K562 (cell line): Measurements from ENCODE around the gene DOCK8. TPM values are rescaled to one million over a fixed set of nuclear protein-coding genes. Genes with fewer than 3 reads are reported as not detected.

Experiments
- CC2D1A ChIP-seq: fragments of 450-650 bp; IDR thresholded peaks from 2 replicates; pipeline ENCODE4 v1.6.1; 2017; ENCODE audit warnings: mild to moderate bottlenecking
- CREM ChIP-seq: IDR thresholded peaks from 2 replicates; pipeline ENCODE4 v1.6.1; 2014; ENCODE audit warnings: antibody characterized with exemption, low read depth
- E2F3 ChIP-seq: fragments of 250-450 bp; sonication (Bioruptor Pico); IDR thresholded peaks from 2 replicates; pipeline ENCODE4 v1.4.0; 2020; ENCODE audit warnings: mild to moderate bottlenecking
- ERF ChIP-seq: fragments of 450-650 bp; formaldehyde crosslinking; IDR thresholded peaks from 2 replicates; pipeline ENCODE4 v1.4.0; 2020; ENCODE audit warnings: mild to moderate bottlenecking, mixed read lengths
- GABPA ChIP-seq: fragments of 200-800 bp; sonication (Bioruptor generic); conservative IDR thresholded peaks from 2 replicates; pipeline ENCODE4 v1.6.1; 2016; ENCODE audit warnings: low read depth, missing genetic modification characterization, missing compliant biosample characterization
- MEF2A ChIP-seq: IDR thresholded peaks from 2 replicates; pipeline ENCODE4 v1.6.1; 2011; ENCODE audit warnings: low read depth, mild to moderate bottlenecking, low read length, moderate library complexity; ENCODE audit not compliant: control insufficient read depth
- MTA1 ChIP-seq: fragments of 450-650 bp; IDR thresholded peaks from 2 replicates; pipeline ENCODE4 v1.6.1; 2017; ENCODE audit warnings: borderline replicate concordance
- NCOA6 ChIP-seq: fragments of 450-650 bp; IDR thresholded peaks from 2 replicates; pipeline ENCODE4 v1.6.1; 2017; ENCODE audit warnings: mild to moderate bottlenecking
- RBM14 ChIP-seq: fragments of 200-400 bp; formaldehyde crosslinking; IDR thresholded peaks from 2 replicates; pipeline ENCODE4 v1.6.1; 2018; ENCODE audit warnings: low read depth, mild to moderate bottlenecking, low read length, moderate library complexity, borderline replicate concordance; ENCODE audit not compliant: insufficient read depth
- RUNX1 ChIP-seq: sonication (generic); IDR thresholded peaks from 2 replicates; pipeline ENCODE4 v1.6.1; 2016; ENCODE audit warnings: antibody characterized with exemption, low read depth
- SREBF1 ChIP-seq: fragments of 150-350 bp; IDR thresholded peaks from 2 replicates; pipeline ENCODE4 v1.6.1; 2014; ENCODE audit warnings: antibody characterized with exemption, low read depth, low read length, borderline replicate concordance
- SRF ChIP-seq, 2 experiments: fragments of 250-450, 450-650 bp in 1 of 2; sonication (Bioruptor Pico) in 1 of 2; sonication (generic) in 1 of 2; formaldehyde crosslinking; IDR thresholded peaks; 2 replicates each; pipeline versions ENCODE4 v1.5.0 to v1.5.1; 2020 to 2022; ENCODE audit warnings: mild to moderate bottlenecking in 1 of 2, missing genetic modification reagents in 1 of 2
- TAF1 ChIP-seq: IDR thresholded peaks from 2 replicates; pipeline ENCODE4 v1.6.1; 2011; ENCODE audit warnings: mild to moderate bottlenecking, low read length, moderate library complexity; ENCODE audit not compliant: insufficient read depth, control insufficient read depth, severe bottlenecking; ENCODE audit errors: extremely low read depth
- TOE1 ChIP-seq, 2 experiments: fragments of 450-650 bp in 1 of 2; sonication (generic) in 1 of 2; formaldehyde crosslinking in 1 of 2; IDR thresholded peaks; 2 replicates each; pipeline versions ENCODE4 v1.7.1 to v1.8.0; 2016 to 2022; ENCODE audit warnings: borderline replicate concordance in 2 of 2, mild to moderate bottlenecking in 2 of 2, antibody characterized with exemption in 1 of 2, inconsistent platforms in 1 of 2, low read depth in 1 of 2, missing genetic modification reagents in 1 of 2, moderate library complexity in 1 of 2
- TRIM24 ChIP-seq, 2 experiments: fragments of 450-650 bp; IDR thresholded peaks; 2 replicates each; pipeline ENCODE4 v1.6.1; 2016
- WHSC1 ChIP-seq: IDR thresholded peaks from one replicate; pipeline ENCODE4 v1.6.1; 2012; ENCODE audit warnings: low read length, control low read depth, inconsistent platforms
- ZBTB17 ChIP-seq: fragments of 450-650 bp; formaldehyde crosslinking; IDR thresholded peaks from 2 replicates; pipeline ENCODE4 v1.4.0; 2020; ENCODE audit warnings: mild to moderate bottlenecking
- ZFP1 ChIP-seq: fragments of 450-650 bp; formaldehyde crosslinking; IDR thresholded peaks from 2 replicates; pipeline ENCODE4 v1.4.0; 2020; ENCODE audit warnings: mild to moderate bottlenecking, mixed read lengths
- ZNF263 ChIP-seq: sonication (generic); formaldehyde crosslinking; IDR thresholded peaks from 2 replicates; pipeline ENCODE4 v1.8.0; 2022; ENCODE audit warnings: mild to moderate bottlenecking, missing genetic modification reagents, borderline replicate concordance
- polyA plus RNA-seq, 8 experiments: library from polyadenylated mRNA; depleted of rRNA in 4 of 8; stranded (reverse) in 5 of 8; unstranded in 3 of 8; fragments of >200 nt; fragmentation: Nextera tagmentation in 2 of 8; fragmentation: Illumina TruSeq in 1 of 8; extraction: Ambion mirVana in 2 of 8; extraction: Trizol in 1 of 8; gene quantifications; 2 replicates each; pipeline versions ENCODE4 v1.2.1 to v1.2.3, GENCODE V29; 2011 to 2014; ENCODE audit warnings: inconsistent platforms in 1 of 8, missing spikeins in 1 of 8
- total RNA-seq, 7 experiments: library from RNA; depleted of rRNA in 6 of 7; stranded (reverse); fragments of >200 nt in 6 of 7; fragmentation: Illumina TruSeq in 2 of 7; extraction: Trizol in 2 of 7; gene quantifications; 2 replicates each; pipeline versions ENCODE4 v1.2.1 to v1.2.3, GENCODE V29; 2011 to 2021; ENCODE audit warnings: low replicate concordance in 1 of 7
- TF ChIP-seq, protein P1 (sequence below), 2 experiments: IDR thresholded peaks; 2 replicates each; pipeline ENCODE4 v1.6.1; 2012; ENCODE audit warnings: improper control_type of control experiment in 2 of 2, low read depth in 2 of 2, low read length in 2 of 2, borderline replicate concordance in 1 of 2
- TF ChIP-seq, protein P2 (sequence below): sonication (generic); formaldehyde crosslinking; IDR thresholded peaks from 2 replicates; pipeline ENCODE4 v1.8.1; 2023; ENCODE audit warnings: missing genetic modification reagents, mild to moderate bottlenecking, borderline replicate concordance

DOCK8 gene
- total and polyA plus RNA-seq, 9 of the 15 experiments (the other 6 are each of a cell fraction or from before 2014, with no cell fraction given): 14.4 to 53.8 (median 25.1) TPM

DNA sequence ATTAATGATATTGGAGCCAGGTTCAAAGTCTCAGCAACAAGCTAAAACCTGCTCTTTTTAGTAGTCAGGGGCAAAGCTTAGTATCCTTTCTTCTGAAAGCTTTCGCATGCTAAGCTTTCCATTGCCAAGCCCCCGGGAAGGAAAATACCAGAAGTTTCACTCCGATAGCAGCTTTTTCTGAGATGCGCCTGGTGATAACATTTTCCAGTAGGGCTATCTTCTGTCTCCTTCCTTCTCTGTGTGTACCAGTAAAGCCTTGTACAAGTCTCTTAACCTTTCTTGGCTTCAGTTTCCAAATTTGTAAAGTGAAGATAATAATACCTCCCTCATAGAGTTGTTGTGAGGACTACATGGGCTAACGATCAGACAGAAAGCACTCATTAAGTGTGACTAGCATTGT, 36.7 kb downstream of the DOCK8 start (continued):
- TF ChIP-seq, protein P1, sequence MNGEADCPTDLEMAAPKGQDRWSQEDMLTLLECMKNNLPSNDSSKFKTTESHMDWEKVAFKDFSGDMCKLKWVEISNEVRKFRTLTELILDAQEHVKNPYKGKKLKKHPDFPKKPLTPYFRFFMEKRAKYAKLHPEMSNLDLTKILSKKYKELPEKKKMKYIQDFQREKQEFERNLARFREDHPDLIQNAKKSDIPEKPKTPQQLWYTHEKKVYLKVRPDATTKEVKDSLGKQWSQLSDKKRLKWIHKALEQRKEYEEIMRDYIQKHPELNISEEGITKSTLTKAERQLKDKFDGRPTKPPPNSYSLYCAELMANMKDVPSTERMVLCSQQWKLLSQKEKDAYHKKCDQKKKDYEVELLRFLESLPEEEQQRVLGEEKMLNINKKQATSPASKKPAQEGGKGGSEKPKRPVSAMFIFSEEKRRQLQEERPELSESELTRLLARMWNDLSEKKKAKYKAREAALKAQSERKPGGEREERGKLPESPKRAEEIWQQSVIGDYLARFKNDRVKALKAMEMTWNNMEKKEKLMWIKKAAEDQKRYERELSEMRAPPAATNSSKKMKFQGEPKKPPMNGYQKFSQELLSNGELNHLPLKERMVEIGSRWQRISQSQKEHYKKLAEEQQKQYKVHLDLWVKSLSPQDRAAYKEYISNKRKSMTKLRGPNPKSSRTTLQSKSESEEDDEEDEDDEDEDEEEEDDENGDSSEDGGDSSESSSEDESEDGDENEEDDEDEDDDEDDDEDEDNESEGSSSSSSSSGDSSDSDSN (IDR thresholded peaks at IDR 0.05; ENCODE audit: borderline replicate concordance in 1 of 2, low read depth in 2 of 2, low read length in 2 of 2): no peak
- no peak for TF ChIP-seq NCOA6
- TF ChIP-seq ZFP1 (CRISPR knock-in tag): no peak
- no peak for TF ChIP-seq ZBTB17
- TF ChIP-seq TOE1 (IDR thresholded peaks at IDR 0.05; ENCODE audit: borderline replicate concordance): no peak
- no peak for TF ChIP-seq TOE1 (CRISPR knock-in tag; IDR thresholded peaks at IDR 0.05; ENCODE audit: borderline replicate concordance, low read depth)
- no peak for TF ChIP-seq ERF (CRISPR knock-in tag)
- no peak for TF ChIP-seq ZNF263 (CRISPR knock-in tag)
- TF ChIP-seq RBM14: no peak
- no peak for TF ChIP-seq SREBF1
- no peak for TF ChIP-seq CREM
- TF ChIP-seq RUNX1: no peak
- TF ChIP-seq E2F3: no peak
- no peak for TF ChIP-seq GABPA (tag)
- TF ChIP-seq, protein P2, sequence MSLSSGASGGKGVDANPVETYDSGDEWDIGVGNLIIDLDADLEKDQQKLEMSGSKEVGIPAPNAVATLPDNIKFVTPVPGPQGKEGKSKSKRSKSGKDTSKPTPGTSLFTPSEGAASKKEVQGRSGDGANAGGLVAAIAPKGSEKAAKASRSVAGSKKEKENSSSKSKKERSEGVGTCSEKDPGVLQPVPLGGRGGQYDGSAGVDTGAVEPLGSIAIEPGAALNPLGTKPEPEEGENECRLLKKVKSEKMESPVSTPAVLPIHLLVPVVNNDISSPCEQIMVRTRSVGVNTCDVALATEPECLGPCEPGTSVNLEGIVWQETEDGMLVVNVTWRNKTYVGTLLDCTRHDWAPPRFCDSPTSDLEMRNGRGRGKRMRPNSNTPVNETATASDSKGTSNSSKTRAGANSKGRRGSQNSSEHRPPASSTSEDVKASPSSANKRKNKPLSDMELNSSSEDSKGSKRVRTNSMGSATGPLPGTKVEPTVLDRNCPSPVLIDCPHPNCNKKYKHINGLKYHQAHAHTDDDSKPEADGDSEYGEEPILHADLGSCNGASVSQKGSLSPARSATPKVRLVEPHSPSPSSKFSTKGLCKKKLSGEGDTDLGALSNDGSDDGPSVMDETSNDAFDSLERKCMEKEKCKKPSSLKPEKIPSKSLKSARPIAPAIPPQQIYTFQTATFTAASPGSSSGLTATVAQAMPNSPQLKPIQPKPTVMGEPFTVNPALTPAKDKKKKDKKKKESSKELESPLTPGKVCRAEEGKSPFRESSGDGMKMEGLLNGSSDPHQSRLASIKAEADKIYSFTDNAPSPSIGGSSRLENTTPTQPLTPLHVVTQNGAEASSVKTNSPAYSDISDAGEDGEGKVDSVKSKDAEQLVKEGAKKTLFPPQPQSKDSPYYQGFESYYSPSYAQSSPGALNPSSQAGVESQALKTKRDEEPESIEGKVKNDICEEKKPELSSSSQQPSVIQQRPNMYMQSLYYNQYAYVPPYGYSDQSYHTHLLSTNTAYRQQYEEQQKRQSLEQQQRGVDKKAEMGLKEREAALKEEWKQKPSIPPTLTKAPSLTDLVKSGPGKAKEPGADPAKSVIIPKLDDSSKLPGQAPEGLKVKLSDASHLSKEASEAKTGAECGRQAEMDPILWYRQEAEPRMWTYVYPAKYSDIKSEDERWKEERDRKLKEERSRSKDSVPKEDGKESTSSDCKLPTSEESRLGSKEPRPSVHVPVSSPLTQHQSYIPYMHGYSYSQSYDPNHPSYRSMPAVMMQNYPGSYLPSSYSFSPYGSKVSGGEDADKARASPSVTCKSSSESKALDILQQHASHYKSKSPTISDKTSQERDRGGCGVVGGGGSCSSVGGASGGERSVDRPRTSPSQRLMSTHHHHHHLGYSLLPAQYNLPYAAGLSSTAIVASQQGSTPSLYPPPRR (CRISPR knock-in tag): no peak
- peak; percentile 70; the same call in 1 of the 2 replicates for TF ChIP-seq MTA1
- peak in 1 of 2 experiments; percentile 80; a peak in 2 of 4 replicates for TF ChIP-seq TRIM24 (IDR thresholded peaks at IDR 0.05)
- peak; percentile 28 for TF ChIP-seq TAF1
- 0 out of 2 replicates have a peak, but pooled peaks have one; percentile 38 for TF ChIP-seq MEF2A
- TF ChIP-seq WHSC1: no peak
- TF ChIP-seq SRF (CRISPR knock-in tag; IDR thresholded peaks at IDR 0.05): no peak
- TF ChIP-seq CC2D1A: peak; percentile 72; the same call in 1 of the 2 replicates
